ENCODE results near the gene EDA2R.

DNA sequence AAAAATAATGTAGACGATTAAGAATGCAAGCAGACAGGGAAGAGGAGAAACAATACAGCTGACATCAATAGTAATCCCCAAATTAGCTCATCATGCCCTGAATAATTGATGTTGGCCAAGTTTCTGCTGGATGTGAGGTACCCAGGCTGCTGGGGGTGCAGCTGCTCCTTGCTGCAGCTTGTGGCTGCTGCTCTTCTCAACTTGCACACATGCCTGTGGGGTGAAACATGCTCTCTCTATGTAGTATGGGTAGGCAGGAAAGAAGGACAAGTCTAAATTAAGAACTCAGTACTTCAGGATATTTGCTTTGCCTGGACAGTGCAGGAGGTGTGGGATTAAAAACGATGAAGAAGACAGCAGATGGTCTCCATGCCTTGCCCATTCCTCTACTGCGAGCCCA is 16.7 kb downstream of the EDA2R start:
- TF ChIP-seq, protein P1, sequence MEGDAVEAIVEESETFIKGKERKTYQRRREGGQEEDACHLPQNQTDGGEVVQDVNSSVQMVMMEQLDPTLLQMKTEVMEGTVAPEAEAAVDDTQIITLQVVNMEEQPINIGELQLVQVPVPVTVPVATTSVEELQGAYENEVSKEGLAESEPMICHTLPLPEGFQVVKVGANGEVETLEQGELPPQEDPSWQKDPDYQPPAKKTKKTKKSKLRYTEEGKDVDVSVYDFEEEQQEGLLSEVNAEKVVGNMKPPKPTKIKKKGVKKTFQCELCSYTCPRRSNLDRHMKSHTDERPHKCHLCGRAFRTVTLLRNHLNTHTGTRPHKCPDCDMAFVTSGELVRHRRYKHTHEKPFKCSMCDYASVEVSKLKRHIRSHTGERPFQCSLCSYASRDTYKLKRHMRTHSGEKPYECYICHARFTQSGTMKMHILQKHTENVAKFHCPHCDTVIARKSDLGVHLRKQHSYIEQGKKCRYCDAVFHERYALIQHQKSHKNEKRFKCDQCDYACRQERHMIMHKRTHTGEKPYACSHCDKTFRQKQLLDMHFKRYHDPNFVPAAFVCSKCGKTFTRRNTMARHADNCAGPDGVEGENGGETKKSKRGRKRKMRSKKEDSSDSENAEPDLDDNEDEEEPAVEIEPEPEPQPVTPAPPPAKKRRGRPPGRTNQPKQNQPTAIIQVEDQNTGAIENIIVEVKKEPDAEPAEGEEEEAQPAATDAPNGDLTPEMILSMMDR (conservative IDR thresholded peaks at IDR 0.05), result no peak
- no peak for TF ChIP-seq ZFX (IDR thresholded peaks at IDR 0.05)

Data from C4-2B (cell line).